H9 (cell line): ENCODE measurements around the gene PIGB. TPM values are rescaled to one million over a fixed set of nuclear protein-coding genes. Genes with fewer than 3 reads are reported as not detected.

Experiments
- DNase-seq: peaks from one replicate; pipeline ENCODE4 v3.0.0-alpha.2; 2017
- H2AFZ ChIP-seq: one replicate; pipeline ENCODE4 v1.6.1; 2013; ENCODE audit warnings: mild to moderate bottlenecking, low read length, control low read depth, moderate library complexity
- H2AK5ac ChIP-seq: 2 replicates; pipeline ENCODE4 v1.6.1; 2013; ENCODE audit warnings: low read length, control low read depth, mixed read lengths; ENCODE audit not compliant: insufficient read length
- H2BK120ac ChIP-seq: one replicate; pipeline ENCODE4 v1.6.1; 2013; ENCODE audit warnings: low read depth, mild to moderate bottlenecking, low read length, control low read depth, inconsistent platforms; ENCODE audit not compliant: poor library complexity, severe bottlenecking
- H2BK12ac ChIP-seq: 2 replicates; pipeline ENCODE4 v1.6.1; 2013; ENCODE audit warnings: low read length, control low read depth, mixed read lengths, low read depth; ENCODE audit not compliant: insufficient read length
- H2BK15ac ChIP-seq: 2 replicates; pipeline ENCODE4 v1.6.1; 2013; ENCODE audit warnings: low read depth, low read length, control low read depth
- H2BK20ac ChIP-seq: one replicate; pipeline ENCODE4 v1.6.1; 2013; ENCODE audit warnings: low read depth, mild to moderate bottlenecking, low read length, control low read depth, inconsistent platforms; ENCODE audit not compliant: poor library complexity, severe bottlenecking
- H2BK5ac ChIP-seq: 2 replicates; pipeline ENCODE4 v1.6.1; 2013; ENCODE audit warnings: low read length, control low read depth, mixed read lengths; ENCODE audit not compliant: insufficient read length
- H3K14ac ChIP-seq: 2 replicates; pipeline ENCODE4 v1.6.1; 2013; ENCODE audit warnings: low read length, control low read depth; ENCODE audit not compliant: insufficient read depth
- H3K18ac ChIP-seq: 2 replicates; pipeline ENCODE4 v1.6.1; 2013; ENCODE audit warnings: low read depth, mild to moderate bottlenecking, mixed read lengths, low read length, control low read depth; ENCODE audit not compliant: insufficient read length
- H3K23ac ChIP-seq: 2 replicates; pipeline ENCODE4 v1.6.1; 2013; ENCODE audit warnings: low read length, control low read depth, mixed read lengths, low read depth; ENCODE audit not compliant: insufficient read length
- H3K23me2 ChIP-seq: 2 replicates; pipeline ENCODE4 v1.6.1; 2013; ENCODE audit warnings: low read depth, mild to moderate bottlenecking, mixed read lengths, low read length, control low read depth; ENCODE audit not compliant: insufficient read length, poor library complexity, severe bottlenecking
- H3K27ac ChIP-seq: 2 replicates; pipeline ENCODE4 v1.5.1; 2013; ENCODE audit warnings: low read length, control low read depth, mixed read lengths, low read depth; ENCODE audit not compliant: insufficient read length
- H3K27me3 ChIP-seq: 2 replicates; pipeline ENCODE4 v1.6.1; 2013; ENCODE audit warnings: low read length, control low read depth, inconsistent platforms; ENCODE audit not compliant: insufficient read depth
- H3K4ac ChIP-seq: 2 replicates; pipeline ENCODE4 v1.6.1; 2013; ENCODE audit warnings: low read depth, mild to moderate bottlenecking, control low read depth, inconsistent platforms, low read length, moderate library complexity
- H3K4me1 ChIP-seq: 2 replicates; pipeline ENCODE4 v1.6.1; 2013; ENCODE audit warnings: low read length, control low read depth, inconsistent platforms; ENCODE audit not compliant: insufficient read depth
- H3K4me2 ChIP-seq: 2 replicates; pipeline ENCODE4 v1.6.1; 2013; ENCODE audit warnings: low read length, control low read depth, mixed read lengths; ENCODE audit not compliant: insufficient read length, insufficient read depth
- H3K56ac ChIP-seq: 2 replicates; pipeline ENCODE4 v1.6.1; 2013; ENCODE audit warnings: low read depth, mild to moderate bottlenecking, mixed read lengths, low read length, control low read depth; ENCODE audit not compliant: insufficient read length
- H3K79me1 ChIP-seq: 2 replicates; pipeline ENCODE4 v1.6.1; 2013; ENCODE audit warnings: low read depth, mild to moderate bottlenecking, moderate library complexity, low read length, control low read depth, inconsistent platforms; ENCODE audit not compliant: insufficient read depth, poor library complexity, severe bottlenecking
- H3K79me2 ChIP-seq: 2 replicates; pipeline ENCODE4 v1.6.1; 2013; ENCODE audit warnings: low read length, control low read depth, inconsistent platforms; ENCODE audit not compliant: insufficient read depth
- H3K9ac ChIP-seq: 2 replicates; pipeline ENCODE4 v1.6.1; 2013; ENCODE audit warnings: low read length, control low read depth, mixed read lengths; ENCODE audit not compliant: insufficient read length; ENCODE audit errors: extremely low read depth
- H3K9me3 ChIP-seq: one replicate; pipeline ENCODE4 v1.6.1; 2013; ENCODE audit warnings: low read depth, low read length, inconsistent platforms; ENCODE audit not compliant: control insufficient read depth
- H3T11ph ChIP-seq: one replicate; pipeline ENCODE4 v1.6.1; 2013; ENCODE audit warnings: mild to moderate bottlenecking, low read length, control low read depth, inconsistent platforms
- H4K20me1 ChIP-seq: one replicate; pipeline ENCODE4 v1.6.1; 2013; ENCODE audit not compliant: control insufficient read depth, insufficient read length, insufficient read depth
- H4K5ac ChIP-seq: 2 replicates; pipeline ENCODE4 v1.6.1; 2013; ENCODE audit warnings: low read depth, mild to moderate bottlenecking, mixed read lengths, low read length, control low read depth; ENCODE audit not compliant: insufficient read length
- H4K8ac ChIP-seq: replicated peaks from 2 replicates; pipeline ENCODE4 v1.6.1; 2013; ENCODE audit warnings: low read length, control low read depth, mixed read lengths, low read depth; ENCODE audit not compliant: insufficient read length
- H4K91ac ChIP-seq: 2 replicates; pipeline ENCODE4 v1.6.1; 2013; ENCODE audit warnings: low read depth, mild to moderate bottlenecking, moderate library complexity, mixed read lengths, low read length, control low read depth; ENCODE audit not compliant: insufficient read length
- H3K27ac Mint-ChIP-seq, 3 experiments: 2 replicates in 2 of 3; 3 replicates in 1 of 3; pipeline ENCODE4 v1.8.0; 2020 to 2021; ENCODE audit warnings: mixed read lengths in 3 of 3, mild to moderate bottlenecking in 1 of 3, moderate library complexity in 1 of 3
- H3K27me3 Mint-ChIP-seq: 2 replicates; pipeline ENCODE4 v1.8.0; 2021; ENCODE audit warnings: low read depth, mild to moderate bottlenecking, moderate library complexity, mixed read lengths
- H3K36me3 Mint-ChIP-seq, 3 experiments: 2 replicates in 2 of 3; 3 replicates in 1 of 3; pipeline ENCODE4 v1.8.0; 2020 to 2021; ENCODE audit warnings: low read depth in 3 of 3, mixed read lengths in 3 of 3; ENCODE audit not compliant: insufficient read depth in 1 of 3
- H3K4me1 Mint-ChIP-seq, 2 experiments: 2 replicates each; pipeline ENCODE4 v1.8.0; 2020; ENCODE audit warnings: mixed read lengths in 2 of 2
- H3K4me3 Mint-ChIP-seq, 2 experiments: 2 replicates in 1 of 2; 3 replicates in 1 of 2; pipeline ENCODE4 v1.8.0; 2020 to 2021; ENCODE audit warnings: mild to moderate bottlenecking in 2 of 2, mixed read lengths in 2 of 2, moderate library complexity in 1 of 2
- H3K9me3 Mint-ChIP-seq, 2 experiments: 2 replicates in 1 of 2; 3 replicates in 1 of 2; pipeline ENCODE4 v1.8.0; 2020; ENCODE audit warnings: mild to moderate bottlenecking in 2 of 2, mixed read lengths in 2 of 2, moderate library complexity in 1 of 2
- WGBS: extraction: QIAGEN DNeasy Blood & Tissue Kit; methylation state at CpG from one replicate; pipeline ENCODE4 v1.1.7; 2013; ENCODE audit warnings: missing lambda C conversion rate, low lambda C conversion rate, mixed read lengths; ENCODE audit not compliant: insufficient read length; ENCODE audit errors: extremely low coverage; 5-methylcytosine and 5-hydroxymethylcytosine counted together
- total RNA-seq: library from RNA; stranded (reverse); gene quantifications from 2 replicates; pipeline ENCODE4 v1.2.1, GENCODE V29; 2021
- TF ChIP-seq, protein P1 (sequence below): fragments of 200-600 bp; sonication (generic); conservative IDR thresholded peaks from 3 replicates; pipeline ENCODE4 v1.8.0; 2021; ENCODE audit warnings: antibody characterized with exemption, mild to moderate bottlenecking

The PIGB gene
- total RNA-seq, 1 experiment from 2014 or later = 6.7 TPM

DNA sequence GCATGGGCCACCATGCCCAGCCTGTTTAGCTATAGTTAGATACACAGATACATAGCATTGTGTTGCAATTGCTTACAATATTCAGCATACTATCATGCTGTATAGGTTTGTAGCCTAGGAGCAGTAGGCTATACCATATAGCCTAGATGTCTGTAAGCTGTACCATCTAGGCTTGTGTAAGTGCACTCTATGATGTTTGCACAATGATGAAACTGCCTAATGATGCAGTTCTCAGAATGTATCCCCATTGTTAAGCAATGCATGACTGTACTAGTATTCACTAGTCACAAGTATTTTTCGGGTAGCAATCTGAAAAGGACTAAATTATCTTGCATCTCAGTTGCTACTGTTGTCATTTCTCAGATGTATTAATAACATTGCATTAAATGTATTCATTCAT, 16.0 kb downstream of the PIGB start:
- Histone ChIP-seq H3K9ac (no peak overlapping the region), H2AK5ac (no peak overlapping the region), H2BK20ac (no peak overlapping the region), H3K9me3 (no peaks in the 10 kb centered on the region), H3K27me3 (no peaks in the 10 kb centered on the region), H3K56ac (no peak overlapping the region), H2AFZ (no peak overlapping the region), H3K23me2 (no peaks in the 10 kb centered on the region), H3K27ac (no peak overlapping the region), H4K8ac (no peak overlapping the region), H3K4me1 (no peaks in the 10 kb centered on the region), H3K14ac (no peak overlapping the region), H4K5ac (no peak overlapping the region), H3K18ac (no peak overlapping the region), H3K4ac (no peak overlapping the region), H4K91ac (no peak overlapping the region), H2BK12ac (no peak overlapping the region), H3K23ac (no peak overlapping the region), H2BK15ac (no peak overlapping the region), H2BK5ac (no peak overlapping the region), H3K79me2 (no peaks in the 10 kb centered on the region), H3K4me2 (no peak overlapping the region), H3T11ph (no peak overlapping the region), H4K20me1 (no peaks in the 10 kb centered on the region), H3K79me1 (no peaks in the 10 kb centered on the region), H2BK120ac (no peak overlapping the region)
- no peaks in the 10 kb centered on the region for H3K27me3 Mint-ChIP-seq
- 0 out of 7 replicates have a peak, but pooled peaks cover 0 to 5% (median 2%) of the 10 kb centered on the region in 3 experiments for H3K36me3 Mint-ChIP-seq
- no CpG with 5 or more reads among the region's 1 CpG for WGBS
- H3K4me1 Mint-ChIP-seq = no peaks in the 10 kb centered on the region
- no peak overlapping the region for H3K27ac Mint-ChIP-seq
- no peaks in the 10 kb centered on the region for H3K9me3 Mint-ChIP-seq
- DNase-seq = no peak
- no peak overlapping the region for H3K4me3 Mint-ChIP-seq
- TF ChIP-seq, protein P1, sequence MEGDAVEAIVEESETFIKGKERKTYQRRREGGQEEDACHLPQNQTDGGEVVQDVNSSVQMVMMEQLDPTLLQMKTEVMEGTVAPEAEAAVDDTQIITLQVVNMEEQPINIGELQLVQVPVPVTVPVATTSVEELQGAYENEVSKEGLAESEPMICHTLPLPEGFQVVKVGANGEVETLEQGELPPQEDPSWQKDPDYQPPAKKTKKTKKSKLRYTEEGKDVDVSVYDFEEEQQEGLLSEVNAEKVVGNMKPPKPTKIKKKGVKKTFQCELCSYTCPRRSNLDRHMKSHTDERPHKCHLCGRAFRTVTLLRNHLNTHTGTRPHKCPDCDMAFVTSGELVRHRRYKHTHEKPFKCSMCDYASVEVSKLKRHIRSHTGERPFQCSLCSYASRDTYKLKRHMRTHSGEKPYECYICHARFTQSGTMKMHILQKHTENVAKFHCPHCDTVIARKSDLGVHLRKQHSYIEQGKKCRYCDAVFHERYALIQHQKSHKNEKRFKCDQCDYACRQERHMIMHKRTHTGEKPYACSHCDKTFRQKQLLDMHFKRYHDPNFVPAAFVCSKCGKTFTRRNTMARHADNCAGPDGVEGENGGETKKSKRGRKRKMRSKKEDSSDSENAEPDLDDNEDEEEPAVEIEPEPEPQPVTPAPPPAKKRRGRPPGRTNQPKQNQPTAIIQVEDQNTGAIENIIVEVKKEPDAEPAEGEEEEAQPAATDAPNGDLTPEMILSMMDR = no peak
